Kidney (tissue), 14 donors: ENCODE data around the gene RAD9A. TPM values are rescaled to one million over a fixed set of nuclear protein-coding genes. Genes with fewer than 3 reads are reported as not detected.

Experiments
- DNase-seq, 5 donors: peaks; one replicate each; pipeline ENCODE4 v3.0.0-alpha.2; 2013 to 2020
- FAIRE-seq: peaks from 2 replicates; lab custom pipeline; 2012; peaks lifted over from hg19 to GRCh38; lab: Jason Lieb, UNC
- H3K27ac ChIP-seq, 2 donors: one replicate each; pipeline ENCODE4 v1.7.0; 2013; ENCODE audit warnings: low read depth in 2 of 2, low read length in 2 of 2, inconsistent platforms in 1 of 2
- H3K27me3 ChIP-seq: one replicate; pipeline ENCODE4 v1.7.1; 2013; ENCODE audit warnings: low read length, inconsistent platforms; ENCODE audit not compliant: control insufficient read depth, insufficient read depth
- H3K36me3 ChIP-seq, 3 donors: one replicate each; pipeline versions ENCODE4 v1.7.0 to v1.7.1; 2013; ENCODE audit warnings: low read length in 3 of 3, control low read depth in 1 of 3, inconsistent platforms in 1 of 3; ENCODE audit not compliant: insufficient read depth in 3 of 3, control insufficient read depth in 2 of 3
- H3K4me1 ChIP-seq, 3 donors: one replicate each; pipeline versions ENCODE4 v1.7.0 to v1.7.1; 2013; ENCODE audit warnings: low read length in 3 of 3, inconsistent platforms in 1 of 3, low read depth in 1 of 3; ENCODE audit not compliant: control insufficient read depth in 2 of 3, insufficient read depth in 2 of 3
- H3K4me3 ChIP-seq, 3 donors: one replicate each; pipeline versions ENCODE4 v1.7.0 to v1.8.1; 2013; ENCODE audit warnings: low read length in 3 of 3, control low read depth in 1 of 3, inconsistent platforms in 1 of 3
- H3K9ac ChIP-seq, 3 donors: one replicate each; pipeline versions ENCODE4 v1.7.0 to v1.7.1; 2013; ENCODE audit warnings: low read length in 3 of 3, control low read depth in 1 of 3, inconsistent platforms in 1 of 3
- H3K9me3 ChIP-seq, 3 donors: one replicate each; pipeline versions ENCODE4 v1.7.0 to v1.7.1; 2013; ENCODE audit warnings: low read length in 3 of 3, control low read depth in 1 of 3, inconsistent platforms in 1 of 3; ENCODE audit not compliant: control insufficient read depth in 2 of 3, insufficient read depth in 1 of 3
- CTCF ChIP-seq: IDR thresholded peaks from 3 replicates; pipeline ENCODE4 v1.5.1; 2012; ENCODE audit warnings: mild to moderate bottlenecking, moderate library complexity, borderline replicate concordance; ENCODE audit not compliant: insufficient read depth; ENCODE audit errors: extremely low read depth
- intact Hi-C: fragments of 100-400 bp; cut with DNase I; formaldehyde crosslinking; loops from one replicate; pipeline ENCODE4 v1.11.1; 2022
- polyA plus RNA-seq: library from polyadenylated mRNA; stranded (reverse); fragments of 350-450 nt; fragmentation: Illumina TruSeq; extraction: RNeasy Lipid Tissue Mini Kit (QIAGEN cat#74804); gene quantifications from one replicate; pipeline ENCODE4 v1.2.3, GENCODE V29; 2014; ENCODE audit warnings: low read depth, low replicate concordance; ENCODE audit not compliant: insufficient read depth
- total RNA-seq: library from RNA; stranded (reverse); fragmentation: NEBNext Ultra II Directional; extraction: Animal tissue kit (Norgen Biotek cat#: 25700); gene quantifications from one replicate; pipeline ENCODE4 v1.2.1, GENCODE V29; 2021
- donor health status: control.
- donor health status: control.
- donor health status: control.
- donor health status: control.
- donor health status: control.
- donor health status: DM: yes; HTN: yes; CAD: no.
- donor health status: Normal renal cell carcinoma (clear cell type).

RAD9A gene
- total and polyA plus RNA-seq, 2 donors from 2014 or later: 16.4 to 17.8 TPM

GRCh38 chr11:67429038-67429668, 37.4 kb downstream of the RAD9A start:
- H3K27me3 ChIP-seq: no peaks in the 10 kb centered on the region
- no peak for FAIRE-seq
- no peaks in the 10 kb centered on the region for H3K9me3 ChIP-seq
- no peak for TF ChIP-seq CTCF
- H3K9ac ChIP-seq: peak overlapping the region; percentile 67 to 95 (median 92)
- H3K27ac ChIP-seq: no peak overlapping the region
- H3K36me3 ChIP-seq: peaks cover 0 to 9% (median 6%) of the 10 kb centered on the region in 3 donors
- DNase-seq: no peak
- intact Hi-C loops: no loop called here
- H3K4me3 ChIP-seq: peak overlapping the region; percentile 95 to 98 (median 97)
- peaks cover 0 to 7% (median 4%) of the 10 kb centered on the region in 3 donors for H3K4me1 ChIP-seq

- no peaks in the 10 kb centered on the region for H3K9me3 ChIP-seq
- no peak for FAIRE-seq
- no peak overlapping the region for H3K27ac ChIP-seq
- peaks cover 0 to 7% (median 4%) of the 10 kb centered on the region in 3 donors for H3K4me1 ChIP-seq
- intact Hi-C loops: no loop called here
- peak overlapping the region in 1 of 3 donors; percentile 20 for H3K9ac ChIP-seq
- H3K4me3 ChIP-seq: peak overlapping the region in 1 of 3 donors; percentile 97
- no peak for DNase-seq
- H3K27me3 ChIP-seq: no peaks in the 10 kb centered on the region
- H3K36me3 ChIP-seq: peaks cover 0 to 9% (median 6%) of the 10 kb centered on the region in 3 donors
- TF ChIP-seq CTCF: no peak
Measured at GRCh38 chr11:67429722-67430121, 37.9 kb downstream of the RAD9A start.

GRCh38 chr11:67431346-67432249, 39.8 kb downstream of the RAD9A start:
- intact Hi-C loops: no loop called here

More at GRCh38 chr11:67431346-67432249, 39.8 kb downstream of the RAD9A start:
- FAIRE-seq (no peak), DNase-seq (no peak)
- Histone ChIP-seq H3K9me3 (no peaks in the 10 kb centered on the region), H3K4me3 (no peak overlapping the region), H3K9ac (no peak overlapping the region), H3K36me3 (peaks cover 0 to 9% (median 6%) of the 10 kb centered on the region in 3 donors), H3K27me3 (no peaks in the 10 kb centered on the region), H3K4me1 (peaks cover 0 to 7% (median 4%) of the 10 kb centered on the region in 3 donors), H3K27ac (no peak overlapping the region)
- no peak for TF ChIP-seq CTCF
